Heart left ventricle (tissue), 13 donors: ENCODE data around the gene ZMYM2.

Source experiments
- CTCF ChIP-seq, 12 donors: fragments of 200-600 bp; sonication (generic) in 4 of 12; IDR thresholded peaks; one replicate each; pipeline versions ENCODE4 v1.5.0 to v1.8.0; 2018 to 2022; ENCODE audit warnings: antibody characterized with exemption in 12 of 12, mild to moderate bottlenecking in 5 of 12
- POLR2A ChIP-seq, 2 donors: fragments of 450-650 bp; IDR thresholded peaks; one replicate each; pipeline ENCODE4 v1.6.1; 2017; ENCODE audit warnings: antibody characterized with exemption in 2 of 2, mild to moderate bottlenecking in 2 of 2, moderate library complexity in 2 of 2
- donor health status: ischemic (EF 13 %, LVEDD 7.1; RV severe dilation, severe dysfunction).
- donor health status: DM: no; HTN: yes; CAD: no.
- donor health status: DM: no; HTN: no; CAD: no.
- donor health status: ischemic (EF 25% LVEDD 6.9; RV normal size, moderate dysfunction).
- donor health status: ischemic (EF 25% LVEDD 5.7; RV mildly dilated, moderate dysfunction).
- donor health status: ischemic (EF 35%, LVEDD 5.7; RV mildly dilated, moderate dysfunction).
- donor health status: nonischemic (EF 11% LVEDD 7.7; RV severe dilation, severe dysfunction).
- donor health status: DM: yes; HTN: yes; CAD: no.
- donor health status: PGD.
- donor health status: ischemic (EF 29% LVEDD 5.4; RV normal size, mild dysfunction).
- donor health status: nonischemic (EF 23%, LVEDD 6.1; RV moderate dilation, normal function).

- TF ChIP-seq CTCF (IDR thresholded peaks at IDR 0.05) = no peak
- no peak for TF ChIP-seq POLR2A (IDR thresholded peaks at IDR 0.05)
Measured at GRCh38 chr13:20130652-20131051, 172.1 kb downstream of the ZMYM2 start.
